ENCODE results near the gene TRRAP.

Gene TRRAP

DNA sequence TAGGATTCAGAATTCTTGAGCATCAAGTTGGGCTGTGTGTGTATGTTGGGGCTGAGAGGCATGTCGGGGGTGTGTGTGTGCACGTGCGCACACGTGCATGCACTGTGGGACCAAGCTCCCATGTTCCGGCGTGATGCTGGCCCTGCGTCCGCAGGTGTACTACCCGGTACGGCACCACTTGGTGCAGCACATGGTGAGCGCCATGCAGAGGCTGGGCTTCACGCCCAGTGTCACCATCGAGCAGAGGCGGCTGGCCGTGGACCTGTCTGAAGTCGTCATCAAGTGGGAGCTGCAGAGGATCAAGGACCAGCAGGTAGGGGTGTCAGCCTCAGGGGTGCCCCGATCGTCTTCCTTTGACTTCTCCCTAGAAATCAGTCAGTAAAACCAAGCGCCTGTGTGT is 77.7 kb downstream of the TRRAP start:
- no peaks in the 10 kb centered on the region for H3K9me3 ChIP-seq (ENCODE audit: control insufficient read depth, insufficient read depth, low read depth, low read length)
- H3K27ac ChIP-seq (ENCODE audit: low read depth, low read length) = no peak overlapping the region
- no peaks in the 10 kb centered on the region for H3K27me3 ChIP-seq (ENCODE audit: control insufficient read depth, insufficient read depth, low read length)
- H3K4me1 ChIP-seq (ENCODE audit: control insufficient read depth, insufficient read depth, low read length) = no peaks in the 10 kb centered on the region
- H3K9ac ChIP-seq (ENCODE audit: low read length) = no peak overlapping the region
- H3K4me3 ChIP-seq (ENCODE audit: low read depth, low read length) = no peak overlapping the region
- H3K36me3 ChIP-seq (ENCODE audit: control insufficient read depth, insufficient read depth, low read length) = peaks cover 97% of the 10 kb centered on the region

DNA sequence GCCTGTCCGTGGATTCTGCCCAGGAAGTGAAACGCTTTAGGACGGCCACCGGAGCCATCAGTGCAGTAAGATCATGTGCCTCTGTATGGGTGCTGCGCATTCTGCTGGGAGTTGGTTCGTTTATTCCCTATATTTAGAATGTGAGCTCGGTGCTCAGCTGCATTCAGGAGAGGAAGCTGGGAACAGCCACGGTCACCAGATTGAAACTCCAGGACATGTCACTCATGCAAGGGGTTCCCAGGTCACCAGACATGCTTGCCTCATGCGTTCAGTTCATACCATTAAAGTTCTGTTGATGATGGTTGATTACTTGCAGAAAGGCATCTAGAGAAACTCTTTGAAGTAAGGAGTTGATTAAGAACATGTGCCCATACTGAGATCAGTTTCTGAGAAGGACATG is 78.1 kb downstream of the TRRAP start:
- no peaks in the 10 kb centered on the region for H3K4me1 ChIP-seq (ENCODE audit: control insufficient read depth, insufficient read depth, low read length)
- H3K9ac ChIP-seq (ENCODE audit: low read length) = no peak overlapping the region
- H3K36me3 ChIP-seq (ENCODE audit: control insufficient read depth, insufficient read depth, low read length) = peaks cover 97% of the 10 kb centered on the region
- H3K9me3 ChIP-seq (ENCODE audit: control insufficient read depth, insufficient read depth, low read depth, low read length) = no peaks in the 10 kb centered on the region
- no peak overlapping the region for H3K27ac ChIP-seq (ENCODE audit: low read depth, low read length)
- H3K27me3 ChIP-seq (ENCODE audit: control insufficient read depth, insufficient read depth, low read length) = no peaks in the 10 kb centered on the region
- H3K4me3 ChIP-seq (ENCODE audit: low read depth, low read length) = no peak overlapping the region

DNA sequence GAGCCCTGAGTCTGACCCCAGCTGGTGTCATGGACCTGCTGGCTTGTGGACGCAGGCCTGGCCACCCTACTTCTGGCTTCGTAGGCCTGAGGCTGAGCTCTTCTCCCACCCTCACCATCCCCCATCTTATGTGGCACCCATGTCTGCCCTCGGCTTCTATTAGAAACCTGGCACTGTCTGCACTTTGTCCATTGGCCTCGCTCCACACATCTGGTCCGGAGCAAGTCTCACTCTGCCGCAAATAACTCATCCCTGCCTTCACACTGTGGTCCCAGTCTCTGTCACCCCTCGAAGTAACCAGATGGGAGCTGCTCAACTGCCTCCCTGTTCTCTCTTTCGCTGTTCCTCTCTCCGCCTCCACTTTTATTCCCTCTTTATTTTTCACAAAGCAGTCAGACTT is 78.6 kb downstream of the TRRAP start:
- H3K9me3 ChIP-seq (ENCODE audit: control insufficient read depth, insufficient read depth, low read depth, low read length) = no peaks in the 10 kb centered on the region
- peaks cover 96% of the 10 kb centered on the region for H3K36me3 ChIP-seq (ENCODE audit: control insufficient read depth, insufficient read depth, low read length)
- H3K27ac ChIP-seq (ENCODE audit: low read depth, low read length) = no peak overlapping the region
- H3K4me1 ChIP-seq (ENCODE audit: control insufficient read depth, insufficient read depth, low read length) = no peaks in the 10 kb centered on the region
- no peak overlapping the region for H3K9ac ChIP-seq (ENCODE audit: low read length)
- no peak overlapping the region for H3K4me3 ChIP-seq (ENCODE audit: low read depth, low read length)
- no peaks in the 10 kb centered on the region for H3K27me3 ChIP-seq (ENCODE audit: control insufficient read depth, insufficient read depth, low read length)

DNA sequence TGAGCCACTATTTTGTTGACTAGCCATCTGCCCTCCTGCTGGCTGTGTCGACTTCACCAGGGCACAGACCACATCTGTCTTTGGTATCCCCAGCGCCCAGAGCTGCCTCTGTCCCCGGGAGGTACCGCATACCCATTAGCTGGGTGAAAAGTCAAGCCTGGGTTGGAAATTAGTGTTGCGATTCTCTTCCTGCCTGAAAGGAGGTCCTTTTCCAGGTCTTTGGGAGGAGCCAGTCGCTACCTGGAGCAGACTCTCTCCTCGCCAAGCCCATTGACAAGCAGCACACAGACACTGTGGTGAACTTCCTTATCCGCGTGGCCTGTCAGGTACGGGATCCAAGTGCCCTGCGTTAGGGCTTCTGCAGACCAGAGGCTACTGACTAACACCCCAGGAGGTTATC is 79.4 kb downstream of the TRRAP start:
- H3K36me3 ChIP-seq (ENCODE audit: control insufficient read depth, insufficient read depth, low read length) = peaks cover 96% of the 10 kb centered on the region

DNA sequence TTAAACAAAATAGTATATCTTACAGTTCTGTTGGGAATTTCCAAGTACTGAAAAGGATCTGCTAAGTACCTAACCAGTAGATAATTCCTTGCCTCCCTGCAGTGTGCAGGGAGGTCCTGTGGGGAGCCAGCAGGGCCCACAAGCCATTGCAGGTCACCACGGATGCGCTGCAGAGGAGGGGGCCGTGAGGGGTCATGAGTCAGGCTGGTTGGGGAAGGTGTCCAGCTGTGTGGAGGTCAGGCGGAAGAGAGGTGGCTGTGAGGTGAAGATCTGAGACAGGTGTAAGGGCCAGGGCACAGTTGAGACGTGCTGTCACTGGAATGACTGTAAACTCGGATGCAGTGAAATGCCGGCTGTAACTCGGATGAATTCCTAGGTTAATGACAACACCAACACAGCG is 80.6 kb downstream of the TRRAP start:
- Histone ChIP-seq H3K27me3 (ENCODE audit: control insufficient read depth, insufficient read depth, low read length) (no peaks in the 10 kb centered on the region), H3K4me3 (ENCODE audit: low read depth, low read length) (no peak overlapping the region), H3K4me1 (ENCODE audit: control insufficient read depth, insufficient read depth, low read length) (no peaks in the 10 kb centered on the region), H3K9me3 (ENCODE audit: control insufficient read depth, insufficient read depth, low read depth, low read length) (no peaks in the 10 kb centered on the region), H3K9ac (ENCODE audit: low read length) (no peak overlapping the region), H3K27ac (ENCODE audit: low read depth, low read length) (no peak overlapping the region), H3K36me3 (ENCODE audit: control insufficient read depth, insufficient read depth, low read length) (peaks cover 94% of the 10 kb centered on the region)

More for the DNA sequence above, 79.4 kb downstream of the TRRAP start:
- no peak overlapping the region for H3K4me3 ChIP-seq (ENCODE audit: low read depth, low read length)
- H3K27me3 ChIP-seq (ENCODE audit: control insufficient read depth, insufficient read depth, low read length) = no peaks in the 10 kb centered on the region
- no peaks in the 10 kb centered on the region for H3K9me3 ChIP-seq (ENCODE audit: control insufficient read depth, insufficient read depth, low read depth, low read length)
- no peaks in the 10 kb centered on the region for H3K4me1 ChIP-seq (ENCODE audit: control insufficient read depth, insufficient read depth, low read length)
- no peak overlapping the region for H3K9ac ChIP-seq (ENCODE audit: low read length)
- H3K27ac ChIP-seq (ENCODE audit: low read depth, low read length) = no peak overlapping the region

DNA sequence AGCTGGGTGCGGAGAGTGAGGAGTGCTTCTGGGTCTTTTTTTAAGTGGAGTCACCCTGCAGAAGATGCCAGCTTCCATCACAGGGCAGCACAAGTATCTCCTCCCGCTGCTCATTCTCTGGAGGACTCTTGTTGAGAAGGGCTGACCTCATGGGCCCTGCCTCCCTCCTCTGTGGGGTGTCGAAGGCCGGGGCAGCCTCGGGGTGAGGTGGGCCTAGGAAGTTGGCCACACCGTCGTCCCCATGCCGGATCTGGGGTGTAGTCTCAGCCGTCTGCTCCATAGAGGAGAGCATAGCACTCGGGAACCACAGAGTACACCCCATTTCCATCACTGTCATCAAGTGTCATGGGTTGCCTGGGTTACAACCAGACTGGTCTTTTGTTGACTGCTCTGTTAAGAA is 85.0 kb downstream of the TRRAP start:
- Histone ChIP-seq H3K36me3 (ENCODE audit: control insufficient read depth, insufficient read depth, low read length) (peaks cover 94% of the 10 kb centered on the region), H3K4me1 (ENCODE audit: control insufficient read depth, insufficient read depth, low read length) (no peaks in the 10 kb centered on the region), H3K27me3 (ENCODE audit: control insufficient read depth, insufficient read depth, low read length) (no peaks in the 10 kb centered on the region)

DNA sequence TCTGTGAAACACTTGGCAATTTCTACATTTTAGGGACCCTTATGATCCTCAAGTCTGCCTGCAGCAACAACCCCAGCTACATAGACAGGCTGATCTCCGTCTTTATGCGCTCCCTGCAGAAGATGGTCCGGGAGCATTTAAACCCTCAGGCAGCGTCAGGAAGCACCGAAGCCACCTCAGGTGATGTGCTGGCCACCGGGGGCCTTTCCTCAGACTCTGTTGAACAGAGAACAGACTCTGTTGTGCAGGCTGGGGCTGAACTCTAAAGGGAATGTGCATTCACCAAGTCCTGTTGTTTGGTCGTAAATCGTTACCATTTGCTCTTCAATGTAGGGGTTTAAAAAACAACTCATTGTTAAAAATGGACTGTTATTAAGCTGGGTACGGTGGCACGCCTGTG is 86.3 kb downstream of the TRRAP start:
- Histone ChIP-seq H3K4me3 (ENCODE audit: low read depth, low read length) (no peak overlapping the region), H3K36me3 (ENCODE audit: control insufficient read depth, insufficient read depth, low read length) (peaks cover 94% of the 10 kb centered on the region), H3K27me3 (ENCODE audit: control insufficient read depth, insufficient read depth, low read length) (no peaks in the 10 kb centered on the region), H3K4me1 (ENCODE audit: control insufficient read depth, insufficient read depth, low read length) (no peaks in the 10 kb centered on the region), H3K9ac (ENCODE audit: low read length) (no peak overlapping the region), H3K27ac (ENCODE audit: low read depth, low read length) (no peak overlapping the region), H3K9me3 (ENCODE audit: control insufficient read depth, insufficient read depth, low read depth, low read length) (no peaks in the 10 kb centered on the region)

More for the DNA sequence above, 85.0 kb downstream of the TRRAP start:
- Histone ChIP-seq H3K27ac (ENCODE audit: low read depth, low read length) (no peak overlapping the region), H3K9me3 (ENCODE audit: control insufficient read depth, insufficient read depth, low read depth, low read length) (no peaks in the 10 kb centered on the region), H3K9ac (ENCODE audit: low read length) (no peak overlapping the region), H3K4me3 (ENCODE audit: low read depth, low read length) (no peak overlapping the region)

DNA sequence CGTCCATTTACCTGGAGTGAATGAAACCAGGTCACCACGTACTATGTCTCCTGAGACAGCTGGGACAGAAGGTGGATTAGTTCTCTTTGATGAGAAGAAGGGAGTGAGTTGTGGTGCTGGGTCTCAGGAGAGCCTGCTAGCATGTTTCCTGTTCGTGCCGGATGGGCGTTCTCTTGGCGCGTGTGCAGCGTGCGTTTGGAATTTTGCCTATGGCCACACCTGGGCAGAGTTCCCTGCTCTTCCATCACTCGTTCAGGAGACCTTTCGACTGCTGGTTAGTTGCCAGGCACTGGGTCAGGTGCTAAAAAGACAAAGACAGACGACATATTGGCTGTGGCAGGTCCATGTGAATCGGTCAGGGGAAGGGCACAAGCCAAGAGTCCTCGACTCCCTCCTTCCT is 90.3 kb downstream of the TRRAP start:
- Histone ChIP-seq H3K4me1 (ENCODE audit: control insufficient read depth, insufficient read depth, low read length) (no peaks in the 10 kb centered on the region), H3K36me3 (ENCODE audit: control insufficient read depth, insufficient read depth, low read length) (peaks cover 97% of the 10 kb centered on the region), H3K9me3 (ENCODE audit: control insufficient read depth, insufficient read depth, low read depth, low read length) (no peaks in the 10 kb centered on the region), H3K4me3 (ENCODE audit: low read depth, low read length) (no peak overlapping the region), H3K27ac (ENCODE audit: low read depth, low read length) (no peak overlapping the region), H3K9ac (ENCODE audit: low read length) (no peak overlapping the region), H3K27me3 (ENCODE audit: control insufficient read depth, insufficient read depth, low read length) (no peaks in the 10 kb centered on the region)

DNA sequence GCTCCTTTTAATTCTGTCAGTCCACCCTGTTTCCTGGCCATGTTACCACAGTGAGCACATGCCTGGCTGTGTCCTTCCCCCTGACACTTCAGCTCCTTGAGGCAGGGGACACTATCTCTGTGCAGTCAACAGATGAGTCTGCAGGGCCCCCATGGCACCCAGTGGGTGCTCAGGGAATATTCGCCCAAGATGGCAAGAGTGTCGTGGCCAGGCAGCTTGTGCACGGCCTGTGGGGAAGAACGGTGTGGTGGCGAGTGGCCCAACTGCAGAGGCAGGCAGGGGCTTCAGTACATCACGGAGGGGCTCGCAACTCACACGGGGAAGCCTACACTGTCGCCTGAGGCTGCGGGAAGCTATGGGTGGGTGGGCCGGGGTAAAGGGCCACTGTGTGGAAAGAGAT is 91.1 kb downstream of the TRRAP start:
- Histone ChIP-seq H3K27ac (ENCODE audit: low read depth, low read length) (no peak overlapping the region), H3K36me3 (ENCODE audit: control insufficient read depth, insufficient read depth, low read length) (peaks cover 99% of the 10 kb centered on the region)

DNA sequence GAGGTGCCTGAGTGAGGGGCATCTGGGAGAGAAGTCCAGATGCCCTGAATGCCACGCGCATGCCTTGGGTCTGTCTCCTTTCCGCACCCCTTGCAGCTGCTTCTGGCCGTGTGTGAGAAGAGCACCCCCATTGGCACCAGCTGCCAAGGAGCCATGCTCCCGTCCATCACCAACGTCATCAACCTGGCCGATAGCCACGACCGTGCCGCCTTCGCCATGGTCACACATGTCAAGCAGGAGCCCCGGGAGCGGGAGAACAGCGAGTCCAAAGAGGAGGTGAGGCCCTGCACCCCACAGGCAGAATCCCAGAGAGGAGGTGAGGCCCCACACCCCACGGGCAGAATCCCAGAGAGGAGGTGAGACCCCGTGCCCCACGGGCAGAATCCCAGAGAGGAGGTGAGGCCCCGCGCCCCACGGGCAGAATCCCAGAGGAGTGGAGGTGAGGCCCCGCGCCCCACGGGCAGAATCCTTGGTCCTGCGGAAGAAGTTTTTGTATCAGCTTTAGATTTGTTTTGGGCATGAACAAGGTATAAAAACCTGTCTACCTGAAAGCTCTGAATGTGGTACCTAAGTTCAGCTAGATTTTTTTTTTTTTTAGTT is 91.8 kb downstream of the TRRAP start:
- peaks cover 99% of the 10 kb centered on the region for H3K36me3 ChIP-seq (ENCODE audit: control insufficient read depth, insufficient read depth, low read length)
- H3K27ac ChIP-seq (ENCODE audit: low read depth, low read length) = no peak overlapping the region

More for the DNA sequence above, 91.1 kb downstream of the TRRAP start:
- H3K4me1 ChIP-seq (ENCODE audit: control insufficient read depth, insufficient read depth, low read length) = no peaks in the 10 kb centered on the region
- H3K27me3 ChIP-seq (ENCODE audit: control insufficient read depth, insufficient read depth, low read length) = no peaks in the 10 kb centered on the region
- H3K9me3 ChIP-seq (ENCODE audit: control insufficient read depth, insufficient read depth, low read depth, low read length) = no peaks in the 10 kb centered on the region
- H3K9ac ChIP-seq (ENCODE audit: low read length) = no peak overlapping the region
- H3K4me3 ChIP-seq (ENCODE audit: low read depth, low read length) = no peak overlapping the region

DNA sequence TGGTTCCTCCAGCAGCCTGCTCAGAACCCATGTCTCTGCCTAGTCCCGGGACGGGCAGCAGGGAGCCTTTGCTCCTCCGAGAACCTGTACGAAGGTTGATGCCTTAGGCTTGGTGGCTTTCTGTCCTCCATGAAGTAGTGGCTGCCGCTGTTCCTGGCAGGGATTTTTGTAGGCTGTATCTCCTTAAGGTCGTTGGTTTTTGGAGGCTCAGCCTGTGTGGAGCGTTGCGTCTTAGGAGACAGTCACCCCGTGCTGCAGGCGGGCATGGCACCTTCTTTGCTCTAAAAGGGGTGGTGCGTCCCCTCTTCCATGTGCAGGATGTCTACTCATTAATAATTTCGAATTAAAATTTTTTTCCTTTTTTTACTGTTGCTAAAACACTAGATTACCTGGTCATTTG is 92.5 kb downstream of the TRRAP start:
- Histone ChIP-seq H3K27ac (ENCODE audit: low read depth, low read length) (no peak overlapping the region), H3K4me1 (ENCODE audit: control insufficient read depth, insufficient read depth, low read length) (no peaks in the 10 kb centered on the region), H3K36me3 (ENCODE audit: control insufficient read depth, insufficient read depth, low read length) (peaks cover 99% of the 10 kb centered on the region), H3K9me3 (ENCODE audit: control insufficient read depth, insufficient read depth, low read depth, low read length) (no peaks in the 10 kb centered on the region), H3K27me3 (ENCODE audit: control insufficient read depth, insufficient read depth, low read length) (no peaks in the 10 kb centered on the region), H3K4me3 (ENCODE audit: low read depth, low read length) (no peak overlapping the region), H3K9ac (ENCODE audit: low read length) (no peak overlapping the region)

More for the DNA sequence above, 91.8 kb downstream of the TRRAP start:
- no peak overlapping the region for H3K4me3 ChIP-seq (ENCODE audit: low read depth, low read length)
- H3K9me3 ChIP-seq (ENCODE audit: control insufficient read depth, insufficient read depth, low read depth, low read length) = no peaks in the 10 kb centered on the region
- H3K9ac ChIP-seq (ENCODE audit: low read length) = no peak overlapping the region
- no peaks in the 10 kb centered on the region for H3K4me1 ChIP-seq (ENCODE audit: control insufficient read depth, insufficient read depth, low read length)
- no peaks in the 10 kb centered on the region for H3K27me3 ChIP-seq (ENCODE audit: control insufficient read depth, insufficient read depth, low read length)

DNA sequence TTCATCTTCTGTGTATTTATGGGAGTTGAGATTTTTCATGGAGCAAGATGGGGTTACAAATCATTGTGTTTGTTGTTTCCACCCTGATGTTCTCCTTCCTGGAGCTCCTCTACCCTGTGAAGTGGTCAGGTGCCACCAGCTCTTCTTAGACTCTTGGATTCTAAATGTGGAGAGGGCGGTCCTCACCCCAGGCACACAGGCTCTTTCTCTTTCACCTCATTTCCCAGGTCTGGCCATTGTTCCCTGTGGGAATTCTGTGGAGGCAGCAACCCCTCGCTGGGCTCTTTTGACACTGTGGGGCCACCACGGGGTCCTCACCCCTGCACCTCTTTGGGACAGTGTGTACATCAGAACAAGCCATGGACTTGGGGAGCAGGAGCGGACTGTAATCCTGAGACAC is 95.9 kb downstream of the TRRAP start:
- Histone ChIP-seq H3K36me3 (ENCODE audit: control insufficient read depth, insufficient read depth, low read length) (peaks cover 100% of the 10 kb centered on the region), H3K4me3 (ENCODE audit: low read depth, low read length) (no peak overlapping the region)

More for the DNA sequence above, 95.9 kb downstream of the TRRAP start:
- Histone ChIP-seq H3K4me1 (ENCODE audit: control insufficient read depth, insufficient read depth, low read length) (no peaks in the 10 kb centered on the region), H3K9me3 (ENCODE audit: control insufficient read depth, insufficient read depth, low read depth, low read length) (no peaks in the 10 kb centered on the region), H3K9ac (ENCODE audit: low read length) (no peak overlapping the region), H3K27ac (ENCODE audit: low read depth, low read length) (no peak overlapping the region), H3K27me3 (ENCODE audit: control insufficient read depth, insufficient read depth, low read length) (no peaks in the 10 kb centered on the region)

Measured in HUES6 (cell line).